ENCODE measurements around the gene PON1. TPM values are rescaled to one million over a fixed set of nuclear protein-coding genes. Genes with fewer than 3 reads are reported as not detected.

PON1 gene
- total RNA-seq, 4 donors from 2014 or later: 0.31 TPM; not detected in 3

GRCh38 chr7:95303013-95303905 is 21.1 kb downstream of the PON1 start:
- Histone ChIP-seq H3K4me3 (no peak overlapping the region), H3K36me3 (no peaks in the 10 kb centered on the region), H3K27ac (no peak overlapping the region), H3K4me1 (no peaks in the 10 kb centered on the region), H3K27me3 (no peaks in the 10 kb centered on the region), H3K9me3 (no peaks in the 10 kb centered on the region)
- TF ChIP-seq POLR2A (IDR thresholded peaks at IDR 0.05) (no peak), CTCF (IDR thresholded peaks at IDR 0.05 in 4 of 5, conservative IDR thresholded peaks at IDR 0.05 in 1 of 5) (no peak)
- ATAC-seq (no peak), DNase-seq (no peak)
- in situ Hi-C loops (cut with MboI; ENCODE audit: low sequenced_read_pairs in 4 of 4): no loop called here
- intact Hi-C loops (cut with DNase I; ENCODE audit: low total_unique reads): no loop called here

- TF ChIP-seq POLR2A (IDR thresholded peaks at IDR 0.05) (no peak), CTCF (IDR thresholded peaks at IDR 0.05 in 4 of 5, conservative IDR thresholded peaks at IDR 0.05 in 1 of 5) (no peak)
- Histone ChIP-seq H3K27me3 (no peaks in the 10 kb centered on the region), H3K9me3 (no peaks in the 10 kb centered on the region), H3K36me3 (no peaks in the 10 kb centered on the region), H3K27ac (no peak overlapping the region), H3K4me1 (no peaks in the 10 kb centered on the region), H3K4me3 (no peak overlapping the region)
- DNase-seq (no peak), ATAC-seq (no peak)
- in situ Hi-C loops (cut with MboI; ENCODE audit: low sequenced_read_pairs in 4 of 4): no loop called here
- intact Hi-C loops (cut with DNase I; ENCODE audit: low total_unique reads): no loop called here
Observed at GRCh38 chr7:95298091-95298490, 26.2 kb downstream of the PON1 start.

- Histone ChIP-seq H3K27me3 (no peaks in the 10 kb centered on the region), H3K27ac (no peak overlapping the region), H3K36me3 (no peaks in the 10 kb centered on the region), H3K4me3 (no peak overlapping the region), H3K4me1 (no peaks in the 10 kb centered on the region), H3K9me3 (no peaks in the 10 kb centered on the region)
- TF ChIP-seq CTCF (IDR thresholded peaks at IDR 0.05 in 4 of 5, conservative IDR thresholded peaks at IDR 0.05 in 1 of 5): no peak
- TF ChIP-seq POLR2A (IDR thresholded peaks at IDR 0.05): no peak
- ATAC-seq (no peak), DNase-seq (no peak)
- intact Hi-C loops (cut with DNase I; ENCODE audit: low total_unique reads) (no loop called here), in situ Hi-C loops (cut with MboI; ENCODE audit: low sequenced_read_pairs in 4 of 4) (no loop called here)
Observed at GRCh38 chr7:95297041-95297440, 27.3 kb downstream of the PON1 start.

GRCh38 chr7:95296456-95296855 is 27.9 kb downstream of the PON1 start:
- Histone ChIP-seq H3K4me3 (no peak overlapping the region), H3K36me3 (no peaks in the 10 kb centered on the region), H3K9me3 (no peaks in the 10 kb centered on the region), H3K27me3 (no peaks in the 10 kb centered on the region), H3K27ac (no peak overlapping the region), H3K4me1 (no peaks in the 10 kb centered on the region)
- intact Hi-C loops (cut with DNase I; ENCODE audit: low total_unique reads) (no loop called here), in situ Hi-C loops (cut with MboI; ENCODE audit: low sequenced_read_pairs in 4 of 4) (no loop called here)
- DNase-seq (no peak), ATAC-seq (no peak)
- TF ChIP-seq CTCF (IDR thresholded peaks at IDR 0.05 in 4 of 5, conservative IDR thresholded peaks at IDR 0.05 in 1 of 5): no peak
- TF ChIP-seq POLR2A (IDR thresholded peaks at IDR 0.05): no peak

Data from gastrocnemius medialis (tissue), 4 donors.